ENCODE measurements around the gene CATSPER1.

DNA sequence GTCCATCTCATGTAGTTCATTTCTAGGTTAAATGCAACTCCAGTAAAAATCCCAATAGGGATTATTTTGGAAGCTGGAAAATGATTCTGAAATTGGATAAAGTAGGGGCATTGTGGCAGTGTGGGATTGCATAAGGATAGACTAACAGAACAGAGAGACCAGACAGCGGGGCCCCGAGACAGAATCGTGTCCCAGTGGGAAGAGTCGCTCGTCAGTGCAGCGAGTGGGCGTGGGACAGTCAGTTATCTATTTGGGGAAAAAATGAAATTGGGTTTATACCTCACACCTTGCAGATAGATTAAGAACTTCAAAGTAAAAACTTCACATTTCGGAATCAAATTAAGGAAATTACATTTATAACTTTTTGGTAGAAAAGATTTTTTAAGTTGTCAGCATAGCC, 54.2 kb downstream of the CATSPER1 start:
- TF ChIP-seq, protein P1, sequence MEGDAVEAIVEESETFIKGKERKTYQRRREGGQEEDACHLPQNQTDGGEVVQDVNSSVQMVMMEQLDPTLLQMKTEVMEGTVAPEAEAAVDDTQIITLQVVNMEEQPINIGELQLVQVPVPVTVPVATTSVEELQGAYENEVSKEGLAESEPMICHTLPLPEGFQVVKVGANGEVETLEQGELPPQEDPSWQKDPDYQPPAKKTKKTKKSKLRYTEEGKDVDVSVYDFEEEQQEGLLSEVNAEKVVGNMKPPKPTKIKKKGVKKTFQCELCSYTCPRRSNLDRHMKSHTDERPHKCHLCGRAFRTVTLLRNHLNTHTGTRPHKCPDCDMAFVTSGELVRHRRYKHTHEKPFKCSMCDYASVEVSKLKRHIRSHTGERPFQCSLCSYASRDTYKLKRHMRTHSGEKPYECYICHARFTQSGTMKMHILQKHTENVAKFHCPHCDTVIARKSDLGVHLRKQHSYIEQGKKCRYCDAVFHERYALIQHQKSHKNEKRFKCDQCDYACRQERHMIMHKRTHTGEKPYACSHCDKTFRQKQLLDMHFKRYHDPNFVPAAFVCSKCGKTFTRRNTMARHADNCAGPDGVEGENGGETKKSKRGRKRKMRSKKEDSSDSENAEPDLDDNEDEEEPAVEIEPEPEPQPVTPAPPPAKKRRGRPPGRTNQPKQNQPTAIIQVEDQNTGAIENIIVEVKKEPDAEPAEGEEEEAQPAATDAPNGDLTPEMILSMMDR (IDR thresholded peaks at IDR 0.05) = no peak
- TF ChIP-seq POLR2A (IDR thresholded peaks at IDR 0.05) = no peak
